Measurements from ENCODE around the gene B4GALNT4. TPM values are rescaled to one million over a fixed set of nuclear protein-coding genes. Genes with fewer than 3 reads are reported as not detected.
"Not testable (repeated sequence)": the region's sequence is repeated elsewhere in the genome, so short reads cannot be mapped to it uniquely, and the experiment has no call there.

The B4GALNT4 gene, protein sequence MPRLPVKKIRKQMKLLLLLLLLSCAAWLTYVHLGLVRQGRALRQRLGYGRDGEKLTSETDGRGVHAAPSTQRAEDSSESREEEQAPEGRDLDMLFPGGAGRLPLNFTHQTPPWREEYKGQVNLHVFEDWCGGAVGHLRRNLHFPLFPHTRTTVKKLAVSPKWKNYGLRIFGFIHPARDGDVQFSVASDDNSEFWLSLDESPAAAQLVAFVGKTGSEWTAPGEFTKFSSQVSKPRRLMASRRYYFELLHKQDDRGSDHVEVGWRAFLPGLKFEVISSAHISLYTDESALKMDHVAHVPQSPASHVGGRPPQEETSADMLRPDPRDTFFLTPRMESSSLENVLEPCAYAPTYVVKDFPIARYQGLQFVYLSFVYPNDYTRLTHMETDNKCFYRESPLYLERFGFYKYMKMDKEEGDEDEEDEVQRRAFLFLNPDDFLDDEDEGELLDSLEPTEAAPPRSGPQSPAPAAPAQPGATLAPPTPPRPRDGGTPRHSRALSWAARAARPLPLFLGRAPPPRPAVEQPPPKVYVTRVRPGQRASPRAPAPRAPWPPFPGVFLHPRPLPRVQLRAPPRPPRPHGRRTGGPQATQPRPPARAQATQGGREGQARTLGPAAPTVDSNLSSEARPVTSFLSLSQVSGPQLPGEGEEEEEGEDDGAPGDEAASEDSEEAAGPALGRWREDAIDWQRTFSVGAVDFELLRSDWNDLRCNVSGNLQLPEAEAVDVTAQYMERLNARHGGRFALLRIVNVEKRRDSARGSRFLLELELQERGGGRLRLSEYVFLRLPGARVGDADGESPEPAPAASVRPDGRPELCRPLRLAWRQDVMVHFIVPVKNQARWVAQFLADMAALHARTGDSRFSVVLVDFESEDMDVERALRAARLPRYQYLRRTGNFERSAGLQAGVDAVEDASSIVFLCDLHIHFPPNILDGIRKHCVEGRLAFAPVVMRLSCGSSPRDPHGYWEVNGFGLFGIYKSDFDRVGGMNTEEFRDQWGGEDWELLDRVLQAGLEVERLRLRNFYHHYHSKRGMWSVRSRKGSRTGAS
- total RNA-seq, result 1 to 10 TPM; 1.6 to 2.0 TPM

GRCh38 chr11:369336-370018, at the start of gene B4GALNT4:
Gene B4GALNT4, plus strand, starts transcription at chr11:369499. Its CDS starts 305 bp downstream, at chr11:369804.
- Histone ChIP-seq H3K4me3 (no peak within 1 kb of the TSS), H3K9me3 (no peaks in the 10 kb centered on the region), H3K27me3 (peaks cover 22% of the 10 kb centered on the region), H3K4me1 (no peaks in the 10 kb centered on the region), H3K27ac (no peak within 1 kb of the TSS), H3K36me3 (no peaks in the 10 kb centered on the region), H3K9ac (ENCODE audit: low read depth in 2 of 2, low read length in 2 of 2) (no peak within 1 kb of the TSS)
- intact Hi-C loops (cut with DNase I), result no loop called here
- TF ChIP-seq, protein P1, sequence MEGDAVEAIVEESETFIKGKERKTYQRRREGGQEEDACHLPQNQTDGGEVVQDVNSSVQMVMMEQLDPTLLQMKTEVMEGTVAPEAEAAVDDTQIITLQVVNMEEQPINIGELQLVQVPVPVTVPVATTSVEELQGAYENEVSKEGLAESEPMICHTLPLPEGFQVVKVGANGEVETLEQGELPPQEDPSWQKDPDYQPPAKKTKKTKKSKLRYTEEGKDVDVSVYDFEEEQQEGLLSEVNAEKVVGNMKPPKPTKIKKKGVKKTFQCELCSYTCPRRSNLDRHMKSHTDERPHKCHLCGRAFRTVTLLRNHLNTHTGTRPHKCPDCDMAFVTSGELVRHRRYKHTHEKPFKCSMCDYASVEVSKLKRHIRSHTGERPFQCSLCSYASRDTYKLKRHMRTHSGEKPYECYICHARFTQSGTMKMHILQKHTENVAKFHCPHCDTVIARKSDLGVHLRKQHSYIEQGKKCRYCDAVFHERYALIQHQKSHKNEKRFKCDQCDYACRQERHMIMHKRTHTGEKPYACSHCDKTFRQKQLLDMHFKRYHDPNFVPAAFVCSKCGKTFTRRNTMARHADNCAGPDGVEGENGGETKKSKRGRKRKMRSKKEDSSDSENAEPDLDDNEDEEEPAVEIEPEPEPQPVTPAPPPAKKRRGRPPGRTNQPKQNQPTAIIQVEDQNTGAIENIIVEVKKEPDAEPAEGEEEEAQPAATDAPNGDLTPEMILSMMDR (IDR thresholded peaks at IDR 0.05), result no peak
- no peak for DNase-seq

DNA sequence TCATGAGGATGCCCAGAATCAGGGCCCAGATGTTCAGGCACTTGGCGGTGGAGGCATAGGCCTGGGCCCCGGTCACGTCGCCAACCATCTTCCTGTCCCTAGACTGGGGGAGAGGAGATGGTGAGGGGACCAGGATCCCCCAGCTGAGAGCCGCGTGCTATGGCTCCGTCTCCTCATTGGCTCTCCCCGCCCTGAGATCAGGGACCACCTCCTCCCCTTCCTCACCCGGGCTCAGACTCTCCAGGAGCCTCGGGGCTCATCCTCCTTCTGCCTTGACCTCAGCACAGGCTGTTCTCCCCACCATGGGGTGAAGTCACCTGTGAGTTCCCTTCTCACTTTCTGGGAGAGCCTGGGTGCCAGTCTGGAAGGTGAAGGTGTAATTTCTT, 49.4 kb upstream of the B4GALNT4 start:
- intact Hi-C loops (cut with DNase I); H3K27me3 ChIP-seq; H3K9me3 ChIP-seq; DNase-seq; H3K36me3 ChIP-seq; H3K4me1 ChIP-seq: not testable (repeated sequence)
- Histone ChIP-seq H3K27ac (peak overlapping the region; percentile 90), H3K9ac (ENCODE audit: low read depth in 2 of 2, low read length in 2 of 2) (peak overlapping the region; percentile 86 to 93), H3K4me3 (peak overlapping the region; percentile 51)

DNA sequence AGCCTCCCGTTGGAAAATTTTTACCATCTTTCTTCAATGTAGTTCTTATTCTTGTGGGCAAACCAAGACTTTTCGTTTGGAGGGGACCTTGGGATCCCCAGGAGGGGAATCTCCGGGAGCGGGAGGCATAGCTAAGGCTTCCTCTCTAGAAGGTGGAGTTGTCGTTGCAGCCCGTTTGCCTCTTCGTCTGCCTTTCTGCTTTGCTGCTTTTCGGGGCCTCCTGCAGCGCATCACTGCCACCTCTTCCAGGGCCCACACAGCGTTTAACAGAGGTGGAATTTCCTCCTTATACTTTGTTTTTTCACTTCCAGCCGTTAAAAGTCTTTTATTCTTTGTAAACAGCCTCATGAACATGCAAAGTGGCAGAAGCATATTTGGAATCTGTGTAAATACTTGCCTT, 45.1 kb upstream of the B4GALNT4 start:
- H3K4me1 ChIP-seq, result peaks cover 5% of the 10 kb centered on the region
- intact Hi-C loops (cut with DNase I), result no loop called here
- H3K9ac ChIP-seq (ENCODE audit: low read depth in 2 of 2, low read length in 2 of 2), result no peak overlapping the region
- H3K27ac ChIP-seq, result no peak overlapping the region
- no peaks in the 10 kb centered on the region for H3K36me3 ChIP-seq
- no peaks in the 10 kb centered on the region for H3K27me3 ChIP-seq
- H3K9me3 ChIP-seq, result no peaks in the 10 kb centered on the region
- TF ChIP-seq, protein P1 (IDR thresholded peaks at IDR 0.05), result no peak
- no peak for DNase-seq
- no peak overlapping the region for H3K4me3 ChIP-seq

DNA sequence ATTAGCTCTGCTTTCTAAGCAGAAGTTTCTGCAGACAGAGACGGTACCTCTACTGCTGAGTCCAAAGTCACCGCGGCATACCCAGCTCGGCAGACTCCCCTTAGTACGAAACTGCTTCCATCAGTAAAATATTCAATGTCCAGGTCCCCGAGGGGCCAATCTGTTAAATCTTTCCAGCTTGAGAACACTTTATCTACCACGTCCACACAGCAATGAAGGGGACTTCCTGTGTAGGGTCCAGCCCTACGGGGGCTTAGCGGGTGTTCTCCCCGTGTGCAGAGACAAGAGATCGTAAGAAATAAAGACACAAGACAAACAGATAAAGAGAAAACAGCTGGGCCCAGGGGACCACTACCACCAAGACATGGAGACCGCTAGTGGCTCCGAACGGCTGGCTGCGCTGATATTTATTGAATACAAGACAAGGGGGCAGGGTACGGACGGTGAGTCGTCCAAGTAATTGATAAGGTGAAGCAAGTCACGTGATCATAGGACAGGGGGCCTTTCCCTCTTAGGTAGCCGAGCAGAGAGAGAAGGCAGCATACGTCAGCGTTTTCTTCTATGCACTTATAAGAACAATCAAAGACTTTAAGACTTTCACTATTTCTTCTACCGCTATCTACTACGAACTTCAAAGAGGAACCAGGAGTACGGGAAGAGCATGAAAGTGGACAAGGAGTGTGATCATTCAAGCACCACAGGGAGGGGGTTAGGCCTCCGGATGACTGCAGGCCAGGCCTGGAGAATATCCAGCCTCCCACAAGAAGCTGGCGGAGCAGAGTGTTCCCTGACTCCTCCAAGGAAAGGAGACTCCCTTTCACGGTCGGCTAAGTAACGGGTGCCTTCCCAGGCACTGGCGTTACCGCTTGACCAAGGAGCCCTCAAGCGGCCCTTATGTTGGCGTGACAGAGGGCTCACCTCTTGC, 44.4 kb upstream of the B4GALNT4 start:
- peak overlapping the region in 1 of 2 donors; percentile 19 for H3K9ac ChIP-seq (ENCODE audit: low read depth in 2 of 2, low read length in 2 of 2)
- H3K27ac ChIP-seq; H3K36me3 ChIP-seq; H3K4me1 ChIP-seq; H3K9me3 ChIP-seq; intact Hi-C loops (cut with DNase I); H3K27me3 ChIP-seq; DNase-seq; H3K4me3 ChIP-seq: not testable (repeated sequence)

- H3K27me3 ChIP-seq, result no peaks in the 10 kb centered on the region
- H3K9ac ChIP-seq (ENCODE audit: low read depth in 2 of 2, low read length in 2 of 2), result peak overlapping the region in 1 of 2 donors; percentile 64
- H3K4me3 ChIP-seq, result no peak overlapping the region
- peak overlapping the region; percentile 69 for H3K27ac ChIP-seq
- no peaks in the 10 kb centered on the region for H3K9me3 ChIP-seq
- TF ChIP-seq, protein P1 (IDR thresholded peaks at IDR 0.05), result no peak
- no peak for DNase-seq
- H3K36me3 ChIP-seq, result no peaks in the 10 kb centered on the region
- H3K4me1 ChIP-seq, result peaks cover 5% of the 10 kb centered on the region
- intact Hi-C loops (cut with DNase I), result no loop called here
These were observed 43.3 kb upstream of the B4GALNT4 start for GRCh38 chr11:325796-326591.
